GM19099 (cell line): ENCODE measurements around the gene GPSM3.

Source experiments
- POLR2A ChIP-seq: IDR thresholded peaks from 3 replicates; pipeline ENCODE4 v1.6.1; 2011; ENCODE audit warnings: low read depth; ENCODE audit not compliant: insufficient read length; ENCODE audit errors: extremely low read depth

The GPSM3 gene

DNA sequence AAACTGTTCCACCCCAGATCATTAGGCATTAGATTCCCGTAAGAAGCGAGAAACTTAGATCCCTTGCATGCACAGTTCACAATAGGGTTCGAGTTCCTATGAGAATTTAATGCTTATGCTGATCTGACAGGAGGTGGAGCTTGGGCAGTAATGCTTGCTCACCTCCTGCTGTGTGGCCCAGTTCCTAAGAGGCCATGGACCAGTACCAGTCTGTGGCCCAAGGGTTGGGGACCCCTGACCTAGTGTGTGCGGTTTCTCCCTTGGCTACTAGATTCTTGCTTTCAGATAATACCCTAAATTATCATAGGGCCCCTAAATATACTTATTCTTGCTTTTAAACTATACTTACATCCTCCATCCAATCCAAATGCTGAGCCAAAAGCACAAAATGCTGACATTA, 1.9 kb upstream of the GPSM3 start:
- no peak for TF ChIP-seq POLR2A

DNA sequence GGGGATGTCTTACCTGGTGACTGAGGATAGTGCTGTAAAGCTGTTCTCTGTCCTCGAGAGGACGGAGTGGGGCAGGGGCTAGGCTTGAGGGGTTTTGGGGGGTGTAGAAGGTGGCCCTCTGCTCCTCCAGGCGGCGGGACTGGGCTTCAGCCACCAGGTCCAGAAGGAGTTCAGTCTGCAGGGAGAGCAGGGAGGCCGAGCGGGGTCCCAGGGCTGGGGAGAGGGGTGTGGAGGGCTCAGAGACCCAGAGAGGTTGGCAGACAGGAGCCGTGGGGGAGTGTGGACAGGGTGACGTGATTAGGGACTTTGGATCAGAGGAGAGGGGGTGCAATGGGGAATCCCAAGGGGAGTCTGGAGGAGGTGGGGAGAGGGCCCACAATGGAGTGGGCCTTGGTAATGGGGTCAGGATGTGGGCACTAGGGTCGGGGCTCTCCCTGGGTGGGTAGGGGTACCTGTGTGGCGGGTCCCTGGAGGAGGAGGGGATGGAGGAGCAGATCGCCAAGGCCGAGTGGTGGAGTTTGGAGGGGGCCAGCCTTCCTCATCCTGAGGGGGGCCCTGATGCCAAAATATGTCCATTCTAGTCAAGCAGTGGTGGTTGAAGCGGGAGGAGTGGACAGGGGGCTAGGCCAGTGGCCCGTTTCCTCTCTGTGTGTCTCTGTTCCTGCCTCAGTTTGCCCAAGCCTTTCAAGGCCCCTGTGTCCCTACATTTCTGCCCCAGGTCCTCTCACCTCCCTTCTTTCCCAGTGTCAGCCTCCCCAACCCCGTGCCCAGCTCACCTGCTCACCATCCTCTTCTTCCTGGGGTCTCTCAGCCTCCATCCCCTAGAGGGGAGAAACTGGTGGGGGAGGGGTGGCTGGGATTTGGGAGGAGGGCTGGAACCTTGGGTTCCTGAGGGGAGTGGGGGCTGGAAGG, 491 bp downstream of the GPSM3 start:
- peak; percentile 39 for TF ChIP-seq POLR2A

DNA sequence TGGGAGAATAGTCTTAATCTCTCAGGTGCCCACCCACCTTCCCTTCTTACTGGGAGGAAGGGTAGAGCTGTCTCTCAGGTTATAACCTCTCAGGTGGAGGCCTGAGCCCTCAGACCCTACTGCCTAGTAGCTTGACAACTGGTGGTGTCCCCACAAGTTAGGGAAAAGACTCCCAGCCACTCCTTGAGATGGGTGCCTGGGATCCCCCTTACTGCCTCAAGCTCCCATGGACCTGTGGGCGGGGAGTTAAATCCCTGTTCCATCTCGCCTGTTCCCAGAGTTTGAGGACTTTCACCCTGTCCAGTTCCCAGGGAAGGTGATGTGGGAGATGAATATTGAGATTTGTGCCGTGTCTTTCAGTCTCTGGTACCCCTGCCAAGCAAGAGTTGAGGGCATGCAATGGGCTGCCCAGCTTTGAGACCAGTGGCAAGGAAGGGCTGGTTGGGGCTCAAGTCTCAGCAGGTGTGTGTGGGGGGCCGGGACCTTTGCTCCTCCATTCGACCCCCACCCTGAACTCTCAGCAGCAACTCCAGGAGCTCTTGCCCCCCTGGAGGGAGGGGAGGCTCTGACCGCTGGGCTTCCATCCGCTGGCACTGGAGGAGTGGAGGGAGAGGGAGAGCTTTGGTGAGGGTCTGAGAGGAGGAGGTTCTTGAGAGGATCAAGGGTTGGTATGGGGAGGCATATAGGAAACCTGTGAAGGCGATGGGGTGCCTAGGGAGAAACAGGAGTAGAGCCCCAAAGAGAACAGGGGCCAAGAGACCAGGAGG, 1.3 kb downstream of the GPSM3 start:
- TF ChIP-seq POLR2A = peak; percentile 23

DNA sequence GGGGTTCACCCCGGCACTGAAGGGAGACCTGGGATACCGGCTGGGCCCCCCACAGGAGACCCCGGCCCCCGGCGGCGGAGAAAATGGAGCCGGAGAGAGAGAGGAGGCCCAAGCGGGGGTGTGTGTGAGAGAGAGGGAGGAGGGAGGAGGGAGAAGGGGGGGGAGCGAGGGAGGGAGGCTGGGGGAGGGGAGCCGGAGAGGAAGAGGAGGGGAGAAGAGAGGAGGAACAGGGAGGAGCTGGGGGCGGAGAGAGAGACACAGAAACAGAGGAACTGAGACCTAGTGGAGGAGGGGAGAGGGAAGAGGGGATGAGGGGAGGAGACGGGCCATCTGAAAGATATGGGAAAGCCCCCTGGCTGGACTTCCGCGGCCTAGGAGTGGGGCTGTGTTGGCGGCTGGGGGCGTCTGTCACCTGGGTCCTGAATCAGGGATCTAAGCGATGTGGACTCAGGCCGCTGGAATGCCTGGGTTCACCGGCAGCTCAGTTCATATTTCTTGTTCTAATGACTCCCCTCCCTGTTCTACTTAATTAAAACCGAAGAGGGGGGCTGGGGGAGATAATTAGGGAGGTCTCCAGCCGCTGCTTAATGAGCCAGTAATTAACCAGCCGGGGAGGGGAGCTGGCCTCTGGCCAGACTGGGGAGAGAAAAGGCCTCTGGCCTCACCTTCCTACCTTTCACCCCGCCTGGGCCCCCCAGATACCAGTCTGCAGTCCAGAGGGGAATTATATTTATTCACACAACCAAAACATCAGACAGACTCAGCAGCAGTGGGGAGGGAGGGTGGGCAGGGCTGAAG, 2.2 kb downstream of the GPSM3 start, which contains the start of gene PBX2:
TSS of gene PBX2 (minus strand) at position 149 of the 798 bp plus-strand sequence. CDS start 287 bp downstream, outside the sequence.
- peak; percentile 74 for TF ChIP-seq POLR2A

DNA sequence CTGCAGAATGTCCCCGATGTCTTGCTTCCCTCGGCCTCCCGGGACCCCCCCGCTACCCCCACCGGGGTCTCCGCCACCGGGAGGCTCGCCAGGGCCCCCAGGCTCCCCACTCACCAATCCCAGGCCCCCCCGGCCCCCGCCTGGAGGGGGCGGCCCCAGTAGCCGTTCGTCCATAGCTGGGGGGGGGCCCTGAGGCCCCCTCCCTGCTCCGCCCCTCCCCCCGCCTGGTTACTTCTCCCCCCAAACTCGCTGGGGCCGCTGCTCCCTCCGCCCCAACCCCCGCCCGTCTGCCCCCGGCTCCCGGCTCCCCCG, 2.7 kb downstream of the GPSM3 start:
- TF ChIP-seq POLR2A = no peak

DNA sequence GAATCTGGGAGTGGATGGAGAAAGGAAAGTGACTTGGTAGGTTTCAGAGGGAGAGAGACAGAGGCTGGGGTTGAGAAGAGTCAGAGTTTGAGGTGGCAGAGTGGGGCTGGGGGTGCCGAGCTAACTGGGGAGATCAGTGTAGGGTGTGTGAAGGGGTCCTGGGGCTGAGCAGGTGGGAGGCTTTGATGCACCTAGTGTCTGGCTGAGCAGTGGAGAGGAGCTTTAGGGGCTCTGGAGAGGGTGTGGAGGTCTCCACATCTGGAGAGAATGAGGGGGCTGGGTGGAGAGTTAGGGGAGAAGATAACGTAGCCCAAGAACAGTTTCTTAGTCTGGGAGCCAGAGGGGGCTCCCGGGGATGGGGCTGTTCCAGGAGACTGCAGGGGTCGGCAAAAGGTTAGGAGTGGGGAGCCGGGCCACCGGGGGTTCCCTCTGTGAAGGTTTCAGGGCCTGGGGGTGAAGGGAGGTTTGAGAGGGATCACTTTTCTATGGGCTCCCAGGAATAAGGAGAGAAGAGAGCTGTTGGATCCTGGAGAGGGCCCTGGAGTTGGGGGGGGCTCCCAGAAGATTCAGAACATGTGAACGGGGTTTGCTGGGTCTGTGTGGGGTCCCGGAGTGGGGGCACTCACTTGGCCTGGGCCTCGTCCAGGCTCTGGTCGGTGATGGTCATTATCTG, 3.2 kb downstream of the GPSM3 start:
- no peak for TF ChIP-seq POLR2A

DNA sequence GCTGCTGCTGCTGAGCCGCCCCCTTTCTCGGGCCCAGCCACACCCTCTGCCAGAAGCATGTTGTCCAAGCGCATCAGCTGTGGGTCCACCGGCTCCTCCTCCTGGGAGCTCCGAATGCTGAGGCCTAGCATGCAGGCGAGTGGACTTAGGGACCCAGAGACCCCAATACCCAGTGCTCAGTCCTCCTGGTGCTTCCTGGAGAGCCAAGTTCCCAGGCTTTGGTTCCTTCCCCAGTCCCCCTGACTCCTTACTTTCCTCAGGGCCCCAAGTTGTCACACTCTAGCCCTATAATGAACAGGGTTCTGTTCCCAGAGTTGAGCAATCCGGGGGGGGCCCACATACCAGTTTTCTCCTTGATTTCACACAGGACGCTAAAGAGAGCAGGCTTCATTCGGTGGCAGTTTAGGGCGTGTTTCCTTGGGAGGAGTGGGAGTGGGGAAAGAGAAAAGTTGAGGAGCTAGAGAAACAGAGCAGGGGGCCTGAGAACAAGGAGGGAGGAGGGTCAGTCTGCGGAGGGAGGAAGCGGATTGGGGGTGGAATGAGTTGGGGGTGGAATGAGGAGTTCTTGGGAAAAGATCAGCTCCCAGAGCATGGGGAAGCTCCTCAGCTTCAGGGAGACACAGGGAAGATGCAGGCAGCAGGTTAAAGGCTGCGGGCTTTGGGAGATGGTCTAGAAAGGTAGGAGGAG, 3.9 kb downstream of the GPSM3 start:
- no peak for TF ChIP-seq POLR2A

DNA sequence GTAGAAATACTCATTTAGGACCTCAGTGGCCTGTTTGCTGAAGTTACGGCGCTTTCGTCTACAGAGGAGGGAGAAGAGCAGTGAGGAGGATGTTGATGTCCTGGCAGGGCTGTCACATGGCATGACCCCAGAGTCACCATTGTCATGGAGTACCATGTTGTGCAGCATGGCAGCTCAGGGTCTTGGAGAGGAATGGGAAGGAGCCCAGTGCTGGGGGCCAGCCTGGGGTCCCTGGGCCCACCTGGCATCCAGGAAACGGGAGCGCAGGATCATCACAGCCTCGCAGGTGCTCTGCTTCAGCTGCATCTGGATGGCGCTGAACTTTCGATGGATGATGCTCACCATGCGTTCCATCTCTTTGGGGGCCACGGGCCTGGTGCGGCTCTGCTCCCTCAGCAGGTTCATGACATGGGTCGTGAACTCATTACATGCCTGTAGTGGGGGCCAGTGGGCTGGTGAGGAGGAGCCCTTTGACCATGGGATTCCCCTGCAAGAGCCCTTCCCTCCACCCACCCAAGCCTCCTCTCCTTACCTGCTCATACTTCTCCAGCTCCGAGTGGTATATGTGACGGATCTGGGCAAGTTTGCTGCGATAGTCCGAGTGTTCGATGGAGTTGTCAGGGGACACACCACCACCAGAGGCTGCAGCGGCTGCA, 4.6 kb downstream of the GPSM3 start:
- TF ChIP-seq POLR2A = peak; percentile 13

DNA sequence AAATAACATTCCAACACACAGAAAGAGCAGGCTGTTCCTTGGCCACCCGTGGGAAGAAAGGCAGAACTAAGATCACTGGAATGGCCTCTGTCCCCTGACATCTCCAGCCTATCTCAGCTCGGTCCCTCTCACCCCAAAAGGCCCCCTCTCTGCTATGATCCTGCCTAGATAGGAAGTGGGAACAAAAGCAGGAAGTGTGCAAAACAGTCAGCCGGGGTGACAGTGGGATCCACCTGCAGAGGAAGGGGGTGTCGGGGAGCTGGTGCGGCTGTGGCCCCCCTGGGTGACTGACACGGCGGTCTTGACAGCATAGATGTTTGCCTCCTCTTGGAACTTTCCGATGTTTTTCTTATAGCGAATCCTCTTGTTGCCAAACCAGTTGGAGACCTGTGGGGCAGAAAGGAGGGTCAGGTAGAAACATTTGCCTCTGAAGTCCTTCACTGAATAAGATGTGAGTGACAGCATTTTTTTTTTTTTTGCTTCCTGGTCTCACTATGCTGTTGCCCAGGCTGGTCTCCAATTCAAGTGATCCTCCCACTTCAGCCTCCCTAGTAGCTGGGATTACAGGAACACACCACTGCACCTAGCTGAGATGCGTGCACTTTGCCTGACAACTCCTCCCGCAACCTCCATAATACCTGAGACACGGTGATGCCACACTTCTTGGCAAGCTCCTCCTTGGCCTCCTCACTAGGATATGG, 5.3 kb downstream of the GPSM3 start:
- TF ChIP-seq POLR2A = no peak

DNA sequence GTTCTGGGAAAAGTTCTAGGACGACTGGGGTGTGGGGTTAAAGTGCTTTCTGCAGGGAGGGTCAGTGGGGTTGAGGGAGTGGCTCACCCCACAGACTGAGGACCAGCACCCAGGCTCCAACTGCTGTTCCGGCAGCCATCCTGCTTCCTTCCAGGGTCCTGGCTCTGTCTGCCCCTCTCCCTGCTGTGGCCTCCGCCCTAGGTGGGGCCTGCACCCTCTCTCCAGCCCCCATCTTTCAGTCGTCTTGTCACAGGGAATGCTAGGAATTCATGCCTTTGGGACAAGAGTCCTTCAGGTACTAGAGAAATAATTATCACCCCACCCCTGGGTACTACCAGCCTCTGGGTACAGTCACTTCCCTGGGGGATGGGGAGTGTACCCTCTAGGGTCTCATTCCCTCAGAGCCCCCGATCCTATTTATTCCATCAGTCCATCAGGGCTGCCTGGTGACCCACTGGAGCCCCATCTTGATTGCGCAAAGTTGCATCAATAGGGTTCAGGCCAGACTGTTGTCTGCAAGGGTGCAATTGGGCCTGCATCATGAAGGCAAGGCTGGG, 8.3 kb downstream of the GPSM3 start, which contains the start of gene AGER:
TSS of gene AGER (minus strand) at position 170 of the 557 bp plus-strand sequence. CDS start at position 139, 31 bp downstream.
- TF ChIP-seq POLR2A = peak; percentile 18

DNA sequence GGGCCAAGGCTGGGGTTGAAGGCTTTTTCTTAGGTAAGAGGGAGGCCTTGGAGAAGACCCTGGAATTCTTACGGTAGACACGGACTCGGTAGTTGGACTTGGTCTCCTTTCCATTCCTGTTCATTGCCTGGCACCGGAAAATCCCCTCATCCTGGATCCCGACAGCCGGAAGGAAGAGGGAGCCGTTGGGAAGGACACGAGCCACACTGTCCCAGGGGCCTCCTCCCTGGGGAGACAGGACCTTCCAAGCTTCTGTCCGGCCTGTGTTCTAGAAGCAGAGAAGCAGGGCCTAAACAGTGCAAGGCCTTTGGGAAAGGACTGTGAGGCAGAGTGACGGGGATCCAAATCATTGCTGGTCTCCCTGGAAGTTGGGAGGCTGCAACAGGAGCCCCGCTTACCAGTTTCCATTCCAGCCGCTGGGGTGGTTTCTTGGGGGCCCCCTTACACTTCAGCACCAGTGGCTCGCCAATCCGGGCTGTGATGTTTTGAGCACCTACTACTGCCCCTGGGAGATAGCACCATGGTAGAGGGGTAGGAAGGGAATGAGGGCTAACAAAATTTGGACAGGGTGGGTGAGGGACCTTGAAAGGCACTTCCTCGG, 8.9 kb downstream of the GPSM3 start:
- no peak for TF ChIP-seq POLR2A

DNA sequence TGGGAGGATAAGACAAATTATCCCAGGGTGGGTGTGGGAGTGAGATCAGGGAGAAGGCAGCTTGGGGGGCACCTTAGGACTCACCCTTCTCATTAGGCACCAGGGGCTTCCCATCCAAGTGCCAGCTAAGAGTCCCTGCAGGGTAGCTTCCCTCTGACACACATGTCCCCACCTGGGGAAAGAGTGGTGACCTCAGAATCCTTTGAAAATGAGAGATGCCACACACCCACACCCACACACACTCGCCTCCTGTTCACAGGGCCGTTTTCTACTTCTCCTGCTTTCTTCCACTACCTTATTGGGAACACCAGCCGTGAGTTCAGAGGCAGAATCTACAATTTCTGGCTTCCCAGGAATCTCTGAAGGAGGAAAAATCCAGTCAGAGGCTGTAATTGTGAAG, 9.4 kb downstream of the GPSM3 start:
- no peak for TF ChIP-seq POLR2A
